T-cell (primary cell): ENCODE data around the gene OPN1MW3. TPM values are rescaled to one million over a fixed set of nuclear protein-coding genes. Genes with fewer than 3 reads are reported as not detected.
"Not testable (repeated sequence)": the region's sequence is repeated elsewhere in the genome, so short reads cannot be mapped to it uniquely, and the experiment has no call there.

Experiments
- ATAC-seq, 4 experiments: fragments of 200-7000 bp in 3 of 4; fragments of 150-1000 bp in 1 of 4; cut with Tn5 transposase; replicated peaks in 1 of 4; 1 replicate in 3 of 4; 2 replicates in 1 of 4; pipeline ENCODE4 v1.10.0; 2021; ENCODE audit warnings: moderate library complexity in 3 of 4, mild to moderate bottlenecking in 2 of 4, moderate number of reproducible peaks in 1 of 4
- CTCF ChIA-PET, 2 donors: fragments of 300-600 bp; sonication (Branson Sonifier 250); formaldehyde crosslinking; loops; one replicate each; lab custom pipeline; 2022; ENCODE audit warnings: antibody characterized with exemption in 2 of 2; lab: Charles Lee
- POLR2A ChIA-PET, 2 donors: fragments of 300-600 bp; sonication (Branson Sonifier 250); formaldehyde crosslinking; loops; one replicate each; lab custom pipeline; 2022; ENCODE audit warnings: antibody characterized with exemption in 2 of 2; lab: Charles Lee
- DNase-seq, 35 experiments: peaks; one replicate each; pipeline versions ENCODE4 v3.0.0 to v3.0.0-alpha.2; 2013 to 2023
- H3K27ac ChIP-seq: one replicate; pipeline ENCODE4 v1.5.1; 2013; ENCODE audit warnings: low read length
- H3K27me3 ChIP-seq, 2 experiments: replicated peaks in 1 of 2; 1 replicate in 1 of 2; 2 replicates in 1 of 2; pipeline versions ENCODE4 v1.6.1 to v1.7.0; 2013; ENCODE audit warnings: low read length in 1 of 2, mixed read lengths in 1 of 2; ENCODE audit not compliant: control insufficient read depth in 2 of 2, insufficient read depth in 2 of 2; ENCODE audit errors: extremely low read depth in 1 of 2
- H3K36me3 ChIP-seq, 2 donors: 1 replicate in 1 of 2; 2 replicates in 1 of 2; pipeline versions ENCODE4 v1.6.1 to v1.7.0; 2013; ENCODE audit warnings: low read length in 1 of 2; ENCODE audit not compliant: control insufficient read depth in 2 of 2, insufficient read depth in 1 of 2; ENCODE audit errors: extremely low read depth in 1 of 2
- H3K4me1 ChIP-seq, 2 experiments: 1 replicate in 1 of 2; 2 replicates in 1 of 2; pipeline versions ENCODE4 v1.6.1 to v1.7.0; 2013; ENCODE audit warnings: low read length in 2 of 2, mixed read lengths in 1 of 2; ENCODE audit not compliant: insufficient read depth in 2 of 2, control insufficient read depth in 1 of 2; ENCODE audit errors: extremely low read depth in 1 of 2
- H3K4me3 ChIP-seq, 2 donors: 1 replicate in 1 of 2; 2 replicates in 1 of 2; pipeline versions ENCODE4 v1.5.1 to v1.7.0; 2013; ENCODE audit warnings: mild to moderate bottlenecking in 2 of 2, low read length in 1 of 2, moderate library complexity in 1 of 2; ENCODE audit not compliant: control insufficient read depth in 1 of 2; ENCODE audit errors: extremely low read depth in 1 of 2
- H3K9me3 ChIP-seq: 2 replicates; pipeline ENCODE4 v1.7.0; 2013
- H3K27ac Mint-ChIP-seq, 2 donors: one replicate each; pipeline ENCODE4 v1.8.0; 2020 to 2021; ENCODE audit warnings: mild to moderate bottlenecking in 2 of 2, mixed read lengths in 2 of 2
- H3K27me3 Mint-ChIP-seq, 2 donors: one replicate each; pipeline ENCODE4 v1.8.0; 2021 to 2022; ENCODE audit warnings: mixed read lengths in 2 of 2
- H3K36me3 Mint-ChIP-seq: one replicate; pipeline ENCODE4 v1.8.0; 2021; ENCODE audit warnings: mixed read lengths
- H3K4me1 Mint-ChIP-seq, 3 donors: one replicate each; pipeline ENCODE4 v1.8.0; 2020 to 2022; ENCODE audit warnings: mixed read lengths in 3 of 3, mild to moderate bottlenecking in 1 of 3
- H3K4me3 Mint-ChIP-seq, 3 donors: one replicate each; pipeline ENCODE4 v1.8.0; 2020 to 2022; ENCODE audit warnings: mild to moderate bottlenecking in 3 of 3, mixed read lengths in 3 of 3, moderate library complexity in 3 of 3
- H3K9me3 Mint-ChIP-seq, 3 donors: one replicate each; pipeline ENCODE4 v1.8.0; 2020 to 2022; ENCODE audit warnings: mixed read lengths in 3 of 3
- WGBS: methylation state at CpG from one replicate; pipeline ENCODE4 v1.1.5; 2013; ENCODE audit warnings: missing lambda C conversion rate; ENCODE audit not compliant: insufficient coverage; 5-methylcytosine and 5-hydroxymethylcytosine counted together
- total RNA-seq, 35 experiments: library from RNA in 6 of 35; stranded (reverse) in 6 of 35; fragments of 120-200 nt in 1 of 35; gene quantifications; one replicate each; pipeline versions ENCODE4 v1.2.1 to v1.2.4 and lab custom pipeline; 2013 to 2026

OPN1MW3 gene
- total RNA-seq: not detected
- not detected for total RNA-seq (2013)
- 0 reads per million in 29 experiments for total RNA-seq (lab: John Stamatoyannopoulos, UW)

GRCh38 chrX:154257282-154257681 is at the start of gene OPN1MW3:
TSS of gene OPN1MW3 (plus strand) at chrX:154257582. CDS start at chrX:154257620, 38 bp downstream.
- H3K9me3 ChIP-seq, CTCF ChIA-PET, ATAC-seq, H3K4me1 ChIP-seq, H3K27me3 Mint-ChIP-seq, H3K27ac Mint-ChIP-seq, POLR2A ChIA-PET, H3K27ac ChIP-seq, H3K4me3 ChIP-seq, H3K9me3 Mint-ChIP-seq, H3K36me3 ChIP-seq, H3K4me1 Mint-ChIP-seq, H3K4me3 Mint-ChIP-seq, H3K36me3 Mint-ChIP-seq, DNase-seq, H3K27me3 ChIP-seq: not testable (repeated sequence)
- WGBS: no CpG with 5 or more reads among the region's 17 CpGs

GRCh38 chrX:154209670-154210418 is 47.5 kb upstream of the OPN1MW3 start:
- peak; percentile 96 to 98 (median 97) for ATAC-seq
- not testable (repeated sequence) for H3K4me3 Mint-ChIP-seq, H3K27me3 ChIP-seq, H3K4me1 Mint-ChIP-seq, H3K27ac ChIP-seq, H3K27ac Mint-ChIP-seq, H3K27me3 Mint-ChIP-seq, H3K4me3 ChIP-seq, H3K36me3 Mint-ChIP-seq, H3K9me3 ChIP-seq, H3K4me1 ChIP-seq, DNase-seq, H3K36me3 ChIP-seq, H3K9me3 Mint-ChIP-seq
- WGBS: no CpG with 5 or more reads among the region's 21 CpGs
- CTCF ChIA-PET: interaction anchor here in 1 of 2 donors (0.6 kb wide), 1 partner anchor 327 kb away, joined by 3 read pairs; no protein-coding TSS in a partner anchor
- POLR2A ChIA-PET: interaction anchor here in 1 of 2 donors (0.7 kb wide), 1 partner anchor 242 kb away, joined by 3 read pairs; no protein-coding TSS in a partner anchor

- H3K4me3 Mint-ChIP-seq, H3K4me1 ChIP-seq, POLR2A ChIA-PET, H3K27me3 ChIP-seq, H3K4me3 ChIP-seq, H3K9me3 ChIP-seq, H3K9me3 Mint-ChIP-seq, ATAC-seq, H3K4me1 Mint-ChIP-seq, H3K36me3 ChIP-seq, CTCF ChIA-PET, H3K27ac Mint-ChIP-seq, H3K27me3 Mint-ChIP-seq, H3K36me3 Mint-ChIP-seq: not testable (repeated sequence)
- no CpG with 5 or more reads among the region's 9 CpGs for WGBS
- DNase-seq: peak in 1 of 35 experiments; percentile 9
- peak overlapping the region; percentile 36 for H3K27ac ChIP-seq
Measured at GRCh38 chrX:154211057-154211456, 46.3 kb upstream of the OPN1MW3 start.

GRCh38 chrX:154211499-154211898 is 45.9 kb upstream of the OPN1MW3 start:
- H3K27me3 Mint-ChIP-seq, H3K4me3 ChIP-seq, H3K36me3 Mint-ChIP-seq, POLR2A ChIA-PET, DNase-seq, H3K27me3 ChIP-seq, H3K27ac ChIP-seq, ATAC-seq, H3K36me3 ChIP-seq, H3K4me1 ChIP-seq, CTCF ChIA-PET, H3K9me3 ChIP-seq, H3K9me3 Mint-ChIP-seq, H3K27ac Mint-ChIP-seq, H3K4me3 Mint-ChIP-seq, H3K4me1 Mint-ChIP-seq: not testable (repeated sequence)
- WGBS: no CpG with 5 or more reads among the region's 10 CpGs

- H3K27me3 Mint-ChIP-seq, H3K9me3 Mint-ChIP-seq, H3K36me3 ChIP-seq, H3K27ac Mint-ChIP-seq, CTCF ChIA-PET, H3K36me3 Mint-ChIP-seq, DNase-seq, H3K4me1 Mint-ChIP-seq, H3K4me3 Mint-ChIP-seq, H3K4me3 ChIP-seq, H3K4me1 ChIP-seq, H3K27me3 ChIP-seq, POLR2A ChIA-PET, H3K9me3 ChIP-seq, ATAC-seq, H3K27ac ChIP-seq: not testable (repeated sequence)
- no CpG with 5 or more reads among the region's 16 CpGs for WGBS
Measured at GRCh38 chrX:154219456-154219855, 37.9 kb upstream of the OPN1MW3 start, which contains the start of gene OPN1MW2. TSS of gene OPN1MW2 (plus strand) at chrX:154219756. CDS start at chrX:154219816, 60 bp downstream.

- H3K27ac ChIP-seq, ATAC-seq, H3K9me3 ChIP-seq, H3K4me3 ChIP-seq, H3K27ac Mint-ChIP-seq, H3K4me1 Mint-ChIP-seq, CTCF ChIA-PET, H3K4me3 Mint-ChIP-seq, DNase-seq, POLR2A ChIA-PET, H3K27me3 ChIP-seq, H3K9me3 Mint-ChIP-seq, H3K36me3 ChIP-seq, H3K36me3 Mint-ChIP-seq, H3K27me3 Mint-ChIP-seq, H3K4me1 ChIP-seq: not testable (repeated sequence)
- no CpG with 5 or more reads among the region's 6 CpGs for WGBS
Measured at GRCh38 chrX:154225292-154225691, 32.1 kb upstream of the OPN1MW3 start.
